Suprapubic skin (tissue), 4 donors: Measurements from ENCODE around the gene PRDM4.

Source experiments
- CTCF ChIP-seq, 2 donors: fragments of 200-600 bp in 1 of 2; fragments of 450-650 bp in 1 of 2; sonication (generic) in 1 of 2; IDR thresholded peaks; one replicate each; pipeline ENCODE4 v1.5.1; 2016 to 2019; ENCODE audit warnings: antibody characterized with exemption in 2 of 2, mild to moderate bottlenecking in 1 of 2, moderate library complexity in 1 of 2
- EP300 ChIP-seq: sonication (generic); formaldehyde crosslinking; IDR thresholded peaks from one replicate; pipeline ENCODE4 v1.6.1; 2017; ENCODE audit warnings: antibody characterized with exemption
- POLR2A ChIP-seq, 2 donors: fragments of 450-650 bp; IDR thresholded peaks; one replicate each; pipeline ENCODE4 v1.6.1; 2017; ENCODE audit warnings: antibody characterized with exemption in 2 of 2, mild to moderate bottlenecking in 2 of 2, moderate library complexity in 2 of 2
- POLR2AphosphoS5 ChIP-seq, 3 donors: sonication (generic); formaldehyde crosslinking; IDR thresholded peaks; one replicate each; pipeline ENCODE4 v1.6.1; 2017; ENCODE audit warnings: antibody characterized with exemption in 3 of 3

GRCh38 chr12:107788690-107789458 lies 27.9 kb upstream of the PRDM4 start:
- TF ChIP-seq CTCF (IDR thresholded peaks at IDR 0.05) (no peak), POLR2AphosphoS5 (IDR thresholded peaks at IDR 0.05) (no peak), POLR2A (IDR thresholded peaks at IDR 0.05) (no peak), EP300 (no peak)
